Osteocyte (in vitro differentiated cells): ENCODE measurements around the gene SIL1. TPM values are rescaled to one million over a fixed set of nuclear protein-coding genes. Genes with fewer than 3 reads are reported as not detected.

Experiments used
- DNase-seq: peaks from one replicate; pipeline ENCODE4 v3.0.0; 2021; ENCODE audit warnings: mixed read lengths; ENCODE audit not compliant: unreplicated experiment; ENCODE audit errors: extremely low spot score
- H3K27ac Mint-ChIP-seq: one replicate; pipeline ENCODE4 v1.8.0; 2021; ENCODE audit warnings: mild to moderate bottlenecking, mixed read lengths; ENCODE audit not compliant: unreplicated experiment
- H3K27me3 Mint-ChIP-seq: one replicate; pipeline ENCODE4 v1.8.0; 2021; ENCODE audit warnings: mixed read lengths; ENCODE audit not compliant: unreplicated experiment
- H3K36me3 Mint-ChIP-seq: one replicate; pipeline ENCODE4 v1.8.0; 2021; ENCODE audit warnings: mixed read lengths; ENCODE audit not compliant: unreplicated experiment
- H3K4me1 Mint-ChIP-seq: one replicate; pipeline ENCODE4 v1.8.0; 2021; ENCODE audit warnings: mixed read lengths; ENCODE audit not compliant: unreplicated experiment
- H3K4me3 Mint-ChIP-seq: one replicate; pipeline ENCODE4 v1.8.0; 2021; ENCODE audit warnings: mild to moderate bottlenecking, moderate library complexity, mixed read lengths; ENCODE audit not compliant: unreplicated experiment
- H3K9me3 Mint-ChIP-seq: one replicate; pipeline ENCODE4 v1.8.0; 2021; ENCODE audit warnings: mixed read lengths; ENCODE audit not compliant: unreplicated experiment
- total RNA-seq: library from RNA; stranded (reverse); gene quantifications from 2 replicates; pipeline ENCODE4 v1.2.1, GENCODE V29; 2021
- TF ChIP-seq, protein P1 (sequence below): fragments of 200-600 bp; sonication (generic); IDR thresholded peaks from 2 replicates; pipeline ENCODE4 v1.5.0; 2021; ENCODE audit warnings: antibody characterized with exemption, mild to moderate bottlenecking, moderate library complexity

The SIL1 gene
- total RNA-seq, 1 donor from 2014 or later = 58.4 TPM

DNA sequence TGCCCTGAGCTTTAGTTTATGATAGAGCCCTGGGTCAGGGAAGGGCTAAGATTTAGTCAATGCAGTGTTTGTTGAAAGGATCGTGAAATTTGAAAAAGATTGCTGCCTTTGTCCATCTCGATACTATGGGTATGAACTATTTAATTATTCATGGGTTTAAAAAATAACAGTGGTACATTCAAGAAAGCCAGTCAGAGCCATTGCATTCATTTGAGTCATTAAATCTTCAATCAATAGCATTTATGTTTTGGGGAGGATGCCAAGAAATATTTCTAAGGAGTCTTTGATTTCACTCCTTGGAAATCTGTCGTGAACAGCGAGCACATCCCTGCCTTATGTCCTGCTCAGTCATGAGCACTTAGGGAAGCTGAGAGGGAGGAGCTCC, 268.6 kb downstream of the SIL1 start:
- H3K27me3 Mint-ChIP-seq = no peaks in the 10 kb centered on the region
- H3K4me1 Mint-ChIP-seq = no peaks in the 10 kb centered on the region
- H3K36me3 Mint-ChIP-seq = peaks cover 66% of the 10 kb centered on the region
- H3K4me3 Mint-ChIP-seq = no peak overlapping the region
- TF ChIP-seq, protein P1, sequence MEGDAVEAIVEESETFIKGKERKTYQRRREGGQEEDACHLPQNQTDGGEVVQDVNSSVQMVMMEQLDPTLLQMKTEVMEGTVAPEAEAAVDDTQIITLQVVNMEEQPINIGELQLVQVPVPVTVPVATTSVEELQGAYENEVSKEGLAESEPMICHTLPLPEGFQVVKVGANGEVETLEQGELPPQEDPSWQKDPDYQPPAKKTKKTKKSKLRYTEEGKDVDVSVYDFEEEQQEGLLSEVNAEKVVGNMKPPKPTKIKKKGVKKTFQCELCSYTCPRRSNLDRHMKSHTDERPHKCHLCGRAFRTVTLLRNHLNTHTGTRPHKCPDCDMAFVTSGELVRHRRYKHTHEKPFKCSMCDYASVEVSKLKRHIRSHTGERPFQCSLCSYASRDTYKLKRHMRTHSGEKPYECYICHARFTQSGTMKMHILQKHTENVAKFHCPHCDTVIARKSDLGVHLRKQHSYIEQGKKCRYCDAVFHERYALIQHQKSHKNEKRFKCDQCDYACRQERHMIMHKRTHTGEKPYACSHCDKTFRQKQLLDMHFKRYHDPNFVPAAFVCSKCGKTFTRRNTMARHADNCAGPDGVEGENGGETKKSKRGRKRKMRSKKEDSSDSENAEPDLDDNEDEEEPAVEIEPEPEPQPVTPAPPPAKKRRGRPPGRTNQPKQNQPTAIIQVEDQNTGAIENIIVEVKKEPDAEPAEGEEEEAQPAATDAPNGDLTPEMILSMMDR = no peak
- H3K27ac Mint-ChIP-seq = no peak overlapping the region
- no peak for DNase-seq
- H3K9me3 Mint-ChIP-seq = no peaks in the 10 kb centered on the region

DNA sequence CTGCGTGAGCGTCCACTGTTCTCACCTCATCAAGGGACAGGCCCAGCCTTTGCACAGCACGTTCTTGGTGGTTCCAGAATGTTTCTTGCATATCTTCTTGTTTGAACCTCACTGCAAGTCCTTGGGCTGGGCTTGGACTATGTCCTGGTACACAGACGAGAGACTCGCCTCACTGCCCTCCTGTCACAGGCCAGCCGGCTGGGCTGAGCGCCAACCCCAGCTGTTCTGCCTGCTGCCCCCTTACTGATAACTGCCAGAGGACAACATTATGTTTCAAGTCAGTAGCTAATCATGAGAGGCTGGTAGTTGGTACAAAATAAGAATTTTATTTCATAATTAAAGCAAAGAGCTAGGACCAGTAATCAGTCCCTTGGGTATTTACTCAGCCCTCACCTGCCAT, 270.2 kb downstream of the SIL1 start:
- TF ChIP-seq, protein P1 = no peak
- no peak for DNase-seq
- Mint-ChIP-seq H3K36me3 (peaks cover 69% of the 10 kb centered on the region), H3K27ac (no peak overlapping the region), H3K4me1 (peaks cover 3% of the 10 kb centered on the region), H3K9me3 (no peaks in the 10 kb centered on the region), H3K4me3 (no peak overlapping the region), H3K27me3 (no peaks in the 10 kb centered on the region)

DNA sequence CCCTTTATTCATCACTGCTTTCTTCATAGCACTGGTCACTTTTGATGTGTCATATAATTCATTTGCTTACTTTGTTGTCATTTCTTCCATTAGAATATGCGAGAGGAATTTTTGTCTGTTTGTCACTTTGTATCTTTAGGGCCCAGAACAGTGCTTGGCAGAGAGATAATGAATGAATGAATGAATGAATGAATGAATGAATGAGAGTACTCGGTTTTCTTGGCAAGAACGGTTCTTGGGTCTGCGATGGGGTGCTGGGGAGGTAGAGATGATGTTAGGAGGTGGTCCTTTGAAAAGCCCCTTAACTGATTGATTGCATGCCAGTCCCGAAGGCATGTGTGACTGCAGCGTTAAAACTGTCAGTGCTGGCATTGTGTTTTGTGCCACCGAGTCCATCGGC, 270.6 kb downstream of the SIL1 start:
- no peaks in the 10 kb centered on the region for H3K9me3 Mint-ChIP-seq
- H3K27ac Mint-ChIP-seq = no peak overlapping the region
- no peak for DNase-seq
- H3K27me3 Mint-ChIP-seq = no peaks in the 10 kb centered on the region
- TF ChIP-seq, protein P1 = no peak
- H3K4me3 Mint-ChIP-seq = no peak overlapping the region
- peaks cover 64% of the 10 kb centered on the region for H3K36me3 Mint-ChIP-seq
- peaks cover 3% of the 10 kb centered on the region for H3K4me1 Mint-ChIP-seq

DNA sequence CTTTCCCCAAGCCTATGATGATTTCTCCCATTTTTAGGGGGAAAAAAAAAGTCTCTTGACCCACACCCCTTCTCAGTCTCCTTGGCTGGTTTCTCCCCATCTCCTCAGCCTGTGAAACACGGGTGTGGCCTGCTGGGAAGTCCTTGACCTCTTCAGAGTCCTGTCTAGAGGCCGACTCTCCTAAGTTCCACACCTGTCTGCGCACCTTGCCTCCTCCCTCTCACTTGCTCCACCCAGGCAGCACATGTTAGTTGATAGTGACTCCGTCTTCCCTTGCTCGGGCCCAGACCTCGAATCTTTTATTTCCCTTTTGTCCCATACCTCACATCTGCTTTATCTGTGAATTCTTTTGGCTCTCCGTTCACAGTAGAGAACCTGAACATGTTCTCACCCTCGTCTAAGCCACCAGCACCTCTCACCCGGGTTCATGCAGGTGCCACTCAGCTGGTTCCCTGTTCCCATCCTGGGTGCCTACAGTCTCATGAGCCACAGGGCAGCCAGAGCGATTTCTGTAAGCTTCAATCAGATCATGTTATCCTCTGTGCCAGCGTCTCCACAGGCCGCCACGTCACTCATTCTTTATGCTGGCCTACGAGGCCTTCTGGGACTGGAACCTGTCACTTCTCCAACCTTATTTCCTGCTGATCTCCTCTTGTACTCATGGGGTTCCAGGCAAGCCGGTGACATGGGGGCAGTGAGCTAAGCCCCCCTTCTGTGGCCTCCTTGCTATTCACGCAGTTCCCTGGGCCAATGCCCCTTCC, 271.3 kb downstream of the SIL1 start:
- H3K4me1 Mint-ChIP-seq = peaks cover 3% of the 10 kb centered on the region
- no peak overlapping the region for H3K27ac Mint-ChIP-seq
- H3K27me3 Mint-ChIP-seq = no peaks in the 10 kb centered on the region
- no peak overlapping the region for H3K4me3 Mint-ChIP-seq
- peaks cover 62% of the 10 kb centered on the region for H3K36me3 Mint-ChIP-seq
- DNase-seq = no peak
- no peaks in the 10 kb centered on the region for H3K9me3 Mint-ChIP-seq
- TF ChIP-seq, protein P1 = no peak

DNA sequence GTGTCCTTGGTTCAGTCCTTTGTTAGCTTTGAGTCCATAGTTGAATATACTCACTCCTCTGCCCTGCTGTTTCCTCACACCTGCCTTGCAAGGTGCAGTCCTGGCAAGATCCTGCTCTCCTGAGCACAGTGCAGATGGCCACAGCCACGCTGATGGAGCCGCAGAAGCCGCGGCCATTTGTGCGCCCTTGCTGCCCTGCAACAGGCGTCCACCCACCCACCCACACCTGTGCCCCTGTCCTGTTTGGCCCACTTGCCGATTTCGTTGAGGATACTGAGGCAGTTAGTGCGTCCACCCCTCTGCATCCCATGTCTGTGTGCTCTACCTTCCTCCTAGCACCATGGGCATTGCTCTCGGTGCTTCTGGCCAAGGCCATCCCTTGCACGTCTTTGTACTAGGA, 271.9 kb downstream of the SIL1 start:
- no peak overlapping the region for H3K27ac Mint-ChIP-seq
- DNase-seq = no peak
- peaks cover 6% of the 10 kb centered on the region for H3K4me1 Mint-ChIP-seq
- no peaks in the 10 kb centered on the region for H3K9me3 Mint-ChIP-seq
- TF ChIP-seq, protein P1 = no peak
- H3K4me3 Mint-ChIP-seq = no peak overlapping the region
- H3K36me3 Mint-ChIP-seq = peaks cover 57% of the 10 kb centered on the region
- H3K27me3 Mint-ChIP-seq = no peaks in the 10 kb centered on the region
